ENCODE data around the gene PSD. TPM values are rescaled to one million over a fixed set of nuclear protein-coding genes. Genes with fewer than 3 reads are reported as not detected.

The PSD gene
- total and polyA plus RNA-seq, 10 of the 15 experiments (the other 5 are each of a cell fraction or from before 2014, with no cell fraction given) = 0.11 to 2.0 (median 0.49) TPM; not detected in 2

DNA sequence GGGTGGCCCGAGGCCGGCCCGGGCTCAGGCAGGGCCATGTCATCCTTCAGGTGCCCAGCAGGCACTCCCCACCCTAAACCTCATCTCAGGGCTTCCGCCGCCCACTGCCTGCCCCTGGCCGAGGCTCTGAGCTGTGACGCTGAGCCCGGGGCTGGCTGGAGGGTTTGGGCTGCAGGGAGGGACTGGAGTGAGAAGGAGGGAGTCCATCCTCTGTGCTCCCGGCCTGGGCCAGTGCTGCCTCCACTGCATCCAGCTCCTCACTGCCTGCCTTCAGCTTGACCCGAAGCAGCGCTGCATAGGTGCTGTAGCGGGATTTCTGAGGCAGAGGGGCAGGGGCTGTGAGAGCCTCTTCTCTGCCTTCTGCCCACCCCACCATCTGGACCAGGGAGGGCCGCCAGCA lies 15.5 kb downstream of the PSD start:
- 72% methylated on average over 12 of the region's 13 CpGs for WGBS (ENCODE audit: insufficient coverage, insufficient replicate concordance, low lambda C conversion rate, missing lambda C conversion rate)
- Histone ChIP-seq H2AFZ (ENCODE audit: control insufficient read depth, low read depth, low read length) (no peak overlapping the region), H3K4me1 (ENCODE audit: control insufficient read depth, insufficient read depth, low read length) (peaks cover 8% of the 10 kb centered on the region), H3K27ac (ENCODE audit: control insufficient read depth, insufficient read depth) (no peak overlapping the region), H3K9me3 (replicated peaks; ENCODE audit: control insufficient read depth, insufficient read depth, low read length) (no peaks in the 10 kb centered on the region), H4K20me1 (ENCODE audit: control insufficient read depth, insufficient read depth) (peaks cover 4% of the 10 kb centered on the region; the same call in 1 of the 2 replicates), H3K79me2 (ENCODE audit: control insufficient read depth, insufficient read depth, low read length) (peaks cover 20% of the 10 kb centered on the region), H3K4me2 (ENCODE audit: control insufficient read depth, insufficient read depth) (no peak overlapping the region), H3K36me3 (ENCODE audit: control insufficient read depth in 2 of 2, insufficient read depth in 2 of 2, low read length in 1 of 2) (peaks cover 11 to 31% of the 10 kb centered on the region in 2 experiments), H3K9ac (ENCODE audit: control insufficient read depth, insufficient read depth, low read length) (no peak overlapping the region), H3K27me3 (replicated peaks in 1 of 2; ENCODE audit: control insufficient read depth in 2 of 2, insufficient read depth in 2 of 2, low read length in 1 of 2) (peaks cover 0 to 2% of the 10 kb centered on the region in 2 experiments; a peak in 2 of 4 replicates), H3K4me3 (no peak overlapping the region)
- ChIA-PET POLR2A (interaction anchor here (0.6 to 1.7 kb wide), 5 partner anchors 10 to 83 kb away, joined by 3 to 9 read pairs (median 4); no protein-coding TSS in a partner anchor), RAD21 (ENCODE audit: unreplicated experiment) (interaction anchor here (0.7 to 1.6 kb wide), 4 partner anchors 9 to 171 kb away, joined by 3 to 10 read pairs (median 4); no protein-coding TSS in a partner anchor), CTCF (interaction anchor here (0.6 to 12.1 kb wide), 12 partner anchors 9 to 183 kb away, joined by 3 to 69 read pairs (median 9); partner anchors contain the start of genes C10orf95 and NFKB2), SMC1A (ENCODE audit: uncharacterized antibody, unreplicated experiment) (interaction anchor here (0.6 to 2.2 kb wide), 4 partner anchors 17 to 180 kb away, joined by 3 to 4 read pairs (median 3); partner anchors contain the start of gene FBXL15)
- intact Hi-C loops (cut with micrococcal nuclease; ENCODE audit: unreplicated experiment) = no loop called here
- ATAC-seq = no peak
- BruUV-seq (replicated peaks) = no TSS peak
- TF ChIP-seq CREM (IDR thresholded peaks at IDR 0.05; ENCODE audit: low read depth) (no peak), NFXL1 (IDR thresholded peaks at IDR 0.05; ENCODE audit: borderline replicate concordance) (no peak), SMAD5 (IDR thresholded peaks at IDR 0.05; ENCODE audit: low read depth) (no peak), STAT1 (conservative IDR thresholded peaks at IDR 0.05) (no peak), GABPA (IDR thresholded peaks at IDR 0.05; ENCODE audit: low read depth) (no peak), SREBF2 (IDR thresholded peaks at IDR 0.05; ENCODE audit: low read length) (no peak), BHLHE40 (IDR thresholded peaks at IDR 0.05; ENCODE audit: borderline replicate concordance in 1 of 2, low read depth in 2 of 2, low read length in 1 of 2) (no peak), DPF2 (IDR thresholded peaks at IDR 0.05) (no peak), CHD1 (IDR thresholded peaks at IDR 0.05; ENCODE audit: low read depth, low read length) (no peak), IRF4 (IDR thresholded peaks at IDR 0.05; ENCODE audit: low read depth, low read length) (no peak), NR2C1 (IDR thresholded peaks at IDR 0.05) (no peak), NFYA (IDR thresholded peaks at IDR 0.05; ENCODE audit: borderline replicate concordance, low read depth, low read length) (no peak), SMARCA5 (IDR thresholded peaks at IDR 0.05) (no peak), RELA (IDR thresholded peaks at IDR 0.05; ENCODE audit: borderline replicate concordance, partially characterized antibody) (no peak), ZZZ3 (IDR thresholded peaks at IDR 0.05; ENCODE audit: control insufficient read depth, insufficient read length, low read depth) (no peak), YY1 (IDR thresholded peaks at IDR 0.05; ENCODE audit: low read depth, low read length) (no peak)
- TF ChIP-seq, protein P1, sequence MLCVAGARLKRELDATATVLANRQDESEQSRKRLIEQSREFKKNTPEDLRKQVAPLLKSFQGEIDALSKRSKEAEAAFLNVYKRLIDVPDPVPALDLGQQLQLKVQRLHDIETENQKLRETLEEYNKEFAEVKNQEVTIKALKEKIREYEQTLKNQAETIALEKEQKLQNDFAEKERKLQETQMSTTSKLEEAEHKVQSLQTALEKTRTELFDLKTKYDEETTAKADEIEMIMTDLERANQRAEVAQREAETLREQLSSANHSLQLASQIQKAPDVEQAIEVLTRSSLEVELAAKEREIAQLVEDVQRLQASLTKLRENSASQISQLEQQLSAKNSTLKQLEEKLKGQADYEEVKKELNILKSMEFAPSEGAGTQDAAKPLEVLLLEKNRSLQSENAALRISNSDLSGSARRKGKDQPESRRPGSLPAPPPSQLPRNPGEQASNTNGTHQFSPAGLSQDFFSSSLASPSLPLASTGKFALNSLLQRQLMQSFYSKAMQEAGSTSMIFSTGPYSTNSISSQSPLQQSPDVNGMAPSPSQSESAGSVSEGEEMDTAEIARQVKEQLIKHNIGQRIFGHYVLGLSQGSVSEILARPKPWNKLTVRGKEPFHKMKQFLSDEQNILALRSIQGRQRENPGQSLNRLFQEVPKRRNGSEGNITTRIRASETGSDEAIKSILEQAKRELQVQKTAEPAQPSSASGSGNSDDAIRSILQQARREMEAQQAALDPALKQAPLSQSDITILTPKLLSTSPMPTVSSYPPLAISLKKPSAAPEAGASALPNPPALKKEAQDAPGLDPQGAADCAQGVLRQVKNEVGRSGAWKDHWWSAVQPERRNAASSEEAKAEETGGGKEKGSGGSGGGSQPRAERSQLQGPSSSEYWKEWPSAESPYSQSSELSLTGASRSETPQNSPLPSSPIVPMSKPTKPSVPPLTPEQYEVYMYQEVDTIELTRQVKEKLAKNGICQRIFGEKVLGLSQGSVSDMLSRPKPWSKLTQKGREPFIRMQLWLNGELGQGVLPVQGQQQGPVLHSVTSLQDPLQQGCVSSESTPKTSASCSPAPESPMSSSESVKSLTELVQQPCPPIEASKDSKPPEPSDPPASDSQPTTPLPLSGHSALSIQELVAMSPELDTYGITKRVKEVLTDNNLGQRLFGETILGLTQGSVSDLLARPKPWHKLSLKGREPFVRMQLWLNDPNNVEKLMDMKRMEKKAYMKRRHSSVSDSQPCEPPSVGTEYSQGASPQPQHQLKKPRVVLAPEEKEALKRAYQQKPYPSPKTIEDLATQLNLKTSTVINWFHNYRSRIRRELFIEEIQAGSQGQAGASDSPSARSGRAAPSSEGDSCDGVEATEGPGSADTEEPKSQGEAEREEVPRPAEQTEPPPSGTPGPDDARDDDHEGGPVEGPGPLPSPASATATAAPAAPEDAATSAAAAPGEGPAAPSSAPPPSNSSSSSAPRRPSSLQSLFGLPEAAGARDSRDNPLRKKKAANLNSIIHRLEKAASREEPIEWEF (IDR thresholded peaks at IDR 0.05; ENCODE audit: insufficient replicate concordance, low read depth, low read length) = no peak
- TF ChIP-seq, protein P2, sequence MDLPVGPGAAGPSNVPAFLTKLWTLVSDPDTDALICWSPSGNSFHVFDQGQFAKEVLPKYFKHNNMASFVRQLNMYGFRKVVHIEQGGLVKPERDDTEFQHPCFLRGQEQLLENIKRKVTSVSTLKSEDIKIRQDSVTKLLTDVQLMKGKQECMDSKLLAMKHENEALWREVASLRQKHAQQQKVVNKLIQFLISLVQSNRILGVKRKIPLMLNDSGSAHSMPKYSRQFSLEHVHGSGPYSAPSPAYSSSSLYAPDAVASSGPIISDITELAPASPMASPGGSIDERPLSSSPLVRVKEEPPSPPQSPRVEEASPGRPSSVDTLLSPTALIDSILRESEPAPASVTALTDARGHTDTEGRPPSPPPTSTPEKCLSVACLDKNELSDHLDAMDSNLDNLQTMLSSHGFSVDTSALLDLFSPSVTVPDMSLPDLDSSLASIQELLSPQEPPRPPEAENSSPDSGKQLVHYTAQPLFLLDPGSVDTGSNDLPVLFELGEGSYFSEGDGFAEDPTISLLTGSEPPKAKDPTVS (IDR thresholded peaks at IDR 0.05; ENCODE audit: low read depth, low read length) = no peak
- in situ Hi-C loops (cut with MboI) = no loop called here
- DNase-seq (ENCODE audit: low read depth, low spot score) = no peak
- FAIRE-seq = no peak

Measured in GM12878 (cell line).